Mesodermal cell (in vitro differentiated cells): ENCODE measurements around the gene FOXJ1.

Source experiments
- H3K27ac ChIP-seq: 2 replicates; pipeline ENCODE4 v1.7.0; 2013; ENCODE audit warnings: mild to moderate bottlenecking, low read depth, low read length, moderate library complexity; ENCODE audit not compliant: severe bottlenecking
- H3K36me3 ChIP-seq: 2 replicates; pipeline ENCODE4 v1.7.1; 2013; ENCODE audit warnings: mild to moderate bottlenecking, low read length, moderate library complexity; ENCODE audit not compliant: control insufficient read depth, insufficient read depth
- H3K4me1 ChIP-seq: one replicate; pipeline ENCODE4 v1.7.1; 2013; ENCODE audit warnings: mild to moderate bottlenecking, low read length; ENCODE audit not compliant: insufficient read depth, control insufficient read depth, poor library complexity, severe bottlenecking
- H3K4me3 ChIP-seq: 2 replicates; pipeline ENCODE4 v1.7.0; 2013; ENCODE audit warnings: low read length, control low read depth, mild to moderate bottlenecking; ENCODE audit not compliant: insufficient read depth, poor library complexity, severe bottlenecking; ENCODE audit errors: extremely low read depth
- H3K9me3 ChIP-seq: 2 replicates; pipeline ENCODE4 v1.7.1; 2013; ENCODE audit warnings: mild to moderate bottlenecking, low read length, moderate library complexity; ENCODE audit not compliant: control insufficient read depth
- WGBS, 2 experiments: methylation state at CpG; one replicate each; pipeline ENCODE4 v1.1.5; 2013; ENCODE audit warnings: missing lambda C conversion rate in 2 of 2; ENCODE audit not compliant: insufficient coverage in 2 of 2; 5-methylcytosine and 5-hydroxymethylcytosine counted together

The FOXJ1 gene

DNA sequence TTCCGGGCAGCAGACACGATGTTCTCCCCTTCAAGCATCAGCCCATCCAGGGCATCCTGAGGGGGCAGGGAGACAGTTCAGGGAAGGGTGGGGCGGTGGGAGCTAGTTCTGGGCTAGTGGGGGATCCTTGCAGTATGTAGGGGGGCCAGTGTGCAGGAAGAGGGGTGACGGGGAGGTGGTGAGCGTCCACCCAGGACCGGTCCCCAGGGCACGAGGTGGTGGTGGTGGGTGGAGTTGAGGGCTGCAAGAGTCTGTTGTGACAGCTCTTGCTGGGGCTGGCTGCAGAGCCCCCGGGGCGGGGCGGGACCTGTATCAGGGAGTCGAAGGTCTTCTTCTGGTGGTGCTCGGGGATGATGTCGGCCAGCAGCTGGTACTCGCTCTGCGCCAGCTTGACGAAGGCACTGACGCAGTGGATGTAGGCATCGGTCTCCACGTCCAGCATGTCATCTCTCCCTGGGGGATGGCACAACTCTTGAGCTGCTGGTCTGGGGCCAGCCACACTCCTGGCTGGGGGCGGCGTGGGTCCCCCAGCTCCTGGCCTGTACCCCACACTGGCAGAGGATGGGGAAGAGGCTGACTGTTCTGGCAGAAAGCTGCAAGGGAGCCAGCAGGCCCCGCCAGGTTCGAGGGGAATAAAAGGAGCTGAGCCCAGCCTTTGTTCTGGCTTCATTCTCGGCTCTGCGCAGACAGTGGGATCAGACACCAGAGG, 52.0 kb downstream of the FOXJ1 start:
- Histone ChIP-seq H3K9me3 (no peaks in the 10 kb centered on the region), H3K36me3 (peaks cover 97% of the 10 kb centered on the region), H3K4me3 (no peak overlapping the region), H3K4me1 (no peaks in the 10 kb centered on the region), H3K27ac (no peak overlapping the region)
- WGBS, 2 experiments: 96 to 97% methylated on average over 20 to 24 of the region's 25 CpGs

DNA sequence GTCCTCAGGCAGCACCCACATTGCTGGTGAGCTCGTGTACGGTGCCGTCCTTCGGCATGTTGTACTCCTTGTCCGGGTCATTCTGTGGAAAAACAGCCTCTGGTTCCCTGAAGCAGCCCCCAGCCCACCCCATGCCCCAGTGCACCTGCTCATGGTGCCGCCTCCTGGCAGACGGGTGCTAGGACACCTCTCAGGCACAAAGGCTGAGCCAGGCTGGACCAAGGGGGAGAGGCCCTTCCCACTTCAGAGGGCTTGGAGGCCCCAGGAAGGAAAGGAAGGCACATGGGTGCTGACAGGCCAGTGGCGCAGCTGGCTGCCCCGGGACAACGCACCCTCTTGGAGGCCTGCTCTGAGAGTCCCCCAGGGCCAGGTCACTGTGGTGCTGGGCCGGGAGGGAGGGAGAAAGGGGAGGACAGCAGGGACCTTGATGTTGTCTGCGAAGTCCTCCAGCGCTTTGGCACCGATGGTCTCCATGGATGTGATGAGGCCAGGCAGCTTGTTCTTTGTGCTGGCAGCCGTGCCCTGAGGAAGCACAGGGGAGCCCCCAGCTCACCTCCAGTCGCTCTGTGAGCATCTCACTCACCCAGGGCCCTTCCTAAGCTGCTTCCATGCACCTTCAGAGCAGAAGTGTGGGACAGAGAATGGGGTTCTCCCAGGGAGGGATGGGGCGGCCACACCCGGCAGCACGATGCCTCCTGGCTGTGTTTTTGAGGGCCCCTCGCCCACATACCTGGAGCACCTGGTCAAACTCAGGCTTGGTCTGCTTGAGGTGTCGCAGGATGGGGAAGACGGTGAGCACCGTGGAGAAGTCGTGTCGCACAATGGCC, 52.8 kb downstream of the FOXJ1 start:
- H3K9me3 ChIP-seq: no peaks in the 10 kb centered on the region
- H3K4me1 ChIP-seq: no peaks in the 10 kb centered on the region
- H3K36me3 ChIP-seq: peaks cover 97% of the 10 kb centered on the region
- no peak overlapping the region for H3K27ac ChIP-seq
- WGBS, 2 experiments: 90 to 93% methylated on average over 21 to 24 of the region's 25 CpGs
- no peak overlapping the region for H3K4me3 ChIP-seq

DNA sequence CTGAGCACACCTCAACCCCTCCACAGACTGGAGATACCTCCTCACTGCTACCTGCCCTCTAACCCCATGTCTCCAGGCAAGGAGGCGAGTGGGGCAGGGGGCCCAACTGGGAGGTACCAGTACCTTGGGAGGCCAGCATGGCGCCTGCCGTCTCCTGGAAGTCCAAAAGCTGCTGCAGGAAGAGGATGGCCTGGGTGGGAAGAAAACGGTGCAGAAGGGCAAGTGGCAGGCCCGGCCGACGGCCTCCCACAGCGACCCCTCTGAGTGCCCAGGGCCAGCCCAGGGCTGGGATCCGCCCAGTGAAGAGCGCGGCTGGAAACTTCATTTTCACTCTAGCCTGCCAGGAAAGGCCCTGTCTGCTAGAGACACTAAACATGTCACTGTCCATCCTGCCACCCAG, 53.5 kb downstream of the FOXJ1 start:
- Histone ChIP-seq H3K27ac (no peak overlapping the region), H3K4me3 (no peak overlapping the region), H3K9me3 (no peaks in the 10 kb centered on the region), H3K4me1 (no peaks in the 10 kb centered on the region), H3K36me3 (peaks cover 97% of the 10 kb centered on the region)
- 93 to 95% methylated on average over 8 to 11 of the region's 11 CpGs for WGBS, 2 experiments

GRCh38 chr17:76086384-76086783, 54.7 kb downstream of the FOXJ1 start:
- no peaks in the 10 kb centered on the region for H3K4me1 ChIP-seq
- 98 to 100% methylated on average over 3 to 8 of the region's 9 CpGs for WGBS, 2 experiments
- no peaks in the 10 kb centered on the region for H3K9me3 ChIP-seq
- no peak overlapping the region for H3K4me3 ChIP-seq
- H3K36me3 ChIP-seq: peaks cover 86% of the 10 kb centered on the region
- no peak overlapping the region for H3K27ac ChIP-seq
